Activated naive CD8-positive, alpha-beta T cell treated with anti-CD3 and anti-CD28 coated beads, Interleukin-2, amount 50 U/mL, for 24 hours (primary cell): ENCODE measurements around the gene MEMO1.
"Not testable (repeated sequence)": the region's sequence is repeated elsewhere in the genome, so short reads cannot be mapped to it uniquely, and the experiment has no call there.

ENCODE experiments used
- ATAC-seq: fragments of 150-1000 bp; cut with Tn5 transposase; one replicate; pipeline ENCODE4 v1.10.0; 2021
- DNase-seq: peaks from one replicate; pipeline ENCODE4 v3.0.0; 2021
- H3K27ac Mint-ChIP-seq: one replicate; pipeline ENCODE4 v1.8.0; 2021; ENCODE audit warnings: mild to moderate bottlenecking, mixed read lengths
- H3K27me3 Mint-ChIP-seq: one replicate; pipeline ENCODE4 v1.8.0; 2021; ENCODE audit warnings: mixed read lengths
- H3K36me3 Mint-ChIP-seq: one replicate; pipeline ENCODE4 v1.8.0; 2021; ENCODE audit warnings: low read depth, mixed read lengths
- H3K4me1 Mint-ChIP-seq: one replicate; pipeline ENCODE4 v1.8.0; 2021; ENCODE audit warnings: mixed read lengths
- H3K4me3 Mint-ChIP-seq: one replicate; pipeline ENCODE4 v1.8.0; 2021; ENCODE audit warnings: mild to moderate bottlenecking, moderate library complexity, mixed read lengths
- H3K9me3 Mint-ChIP-seq: one replicate; pipeline ENCODE4 v1.8.0; 2021; ENCODE audit warnings: mixed read lengths

MEMO1 gene

DNA sequence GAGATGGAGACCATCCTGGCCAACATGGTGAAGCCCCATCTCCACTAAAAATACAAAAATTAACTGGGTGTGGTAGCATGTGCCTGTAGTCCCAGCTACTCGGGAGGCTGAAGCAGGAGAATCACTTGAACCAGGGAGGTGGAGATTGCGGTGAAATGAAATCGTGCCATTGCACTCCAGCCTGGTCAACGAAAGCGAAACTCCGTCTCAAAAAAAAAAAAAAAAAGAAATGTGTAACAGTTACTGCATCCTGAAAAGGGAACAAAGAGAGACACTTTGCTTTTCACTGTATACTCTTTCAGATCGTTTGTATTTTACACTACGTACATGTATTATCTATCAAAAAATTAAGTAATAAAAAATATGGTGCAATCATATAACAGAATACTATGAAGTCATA is 53.9 kb downstream of the MEMO1 start:
- H3K27me3 Mint-ChIP-seq, H3K9me3 Mint-ChIP-seq, H3K4me3 Mint-ChIP-seq, ATAC-seq, DNase-seq, H3K36me3 Mint-ChIP-seq, H3K27ac Mint-ChIP-seq: not testable (repeated sequence)
- peaks cover 53% of the 10 kb centered on the region for H3K4me1 Mint-ChIP-seq

DNA sequence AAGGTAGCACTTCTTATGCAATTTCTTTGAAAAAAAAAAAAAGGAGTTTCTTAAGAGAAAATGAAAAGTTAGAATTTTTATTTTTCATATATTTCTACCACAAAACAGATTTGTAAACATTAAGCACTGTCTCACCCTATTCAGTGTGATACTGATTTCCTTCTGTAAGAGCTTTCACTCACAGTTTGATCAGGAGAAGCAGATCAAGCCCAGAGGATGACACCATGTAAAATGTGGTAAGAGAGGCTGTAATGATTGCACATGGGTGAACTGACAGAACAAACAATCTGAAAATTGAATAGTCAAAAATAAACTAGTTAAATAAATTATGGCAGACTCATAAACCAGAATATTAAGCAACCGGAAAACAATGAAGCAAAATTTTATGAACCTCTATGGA is 54.5 kb downstream of the MEMO1 start:
- Mint-ChIP-seq H3K36me3 (peaks cover 5% of the 10 kb centered on the region), H3K27me3 (no peaks in the 10 kb centered on the region), H3K4me3 (no peak overlapping the region), H3K27ac (no peak overlapping the region), H3K9me3 (no peaks in the 10 kb centered on the region), H3K4me1 (peaks cover 53% of the 10 kb centered on the region)
- DNase-seq (no peak), ATAC-seq (no peak)

DNA sequence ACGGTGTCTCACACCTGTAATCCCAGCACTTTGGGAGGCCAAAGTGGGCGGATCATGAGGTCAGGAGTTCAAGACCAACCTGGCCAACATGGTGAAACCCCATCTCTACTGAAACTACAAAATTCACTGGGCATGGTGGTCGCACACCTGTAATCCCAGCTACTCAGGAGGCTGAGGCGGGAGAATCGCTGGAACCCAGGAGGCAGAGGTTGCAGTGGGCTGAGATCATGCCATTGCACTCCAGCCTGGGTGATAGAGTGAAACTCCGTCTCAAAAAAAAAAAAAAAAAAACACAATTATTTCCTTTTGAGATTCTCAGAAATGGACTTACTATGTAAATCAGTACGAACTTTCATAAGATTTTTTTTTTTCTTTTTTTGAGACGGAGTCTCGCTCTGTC is 57.7 kb downstream of the MEMO1 start:
- not testable (repeated sequence) for H3K4me3 Mint-ChIP-seq, H3K9me3 Mint-ChIP-seq, ATAC-seq, DNase-seq, H3K27me3 Mint-ChIP-seq, H3K27ac Mint-ChIP-seq
- H3K36me3 Mint-ChIP-seq: peaks cover 12% of the 10 kb centered on the region
- H3K4me1 Mint-ChIP-seq: peaks cover 39% of the 10 kb centered on the region

DNA sequence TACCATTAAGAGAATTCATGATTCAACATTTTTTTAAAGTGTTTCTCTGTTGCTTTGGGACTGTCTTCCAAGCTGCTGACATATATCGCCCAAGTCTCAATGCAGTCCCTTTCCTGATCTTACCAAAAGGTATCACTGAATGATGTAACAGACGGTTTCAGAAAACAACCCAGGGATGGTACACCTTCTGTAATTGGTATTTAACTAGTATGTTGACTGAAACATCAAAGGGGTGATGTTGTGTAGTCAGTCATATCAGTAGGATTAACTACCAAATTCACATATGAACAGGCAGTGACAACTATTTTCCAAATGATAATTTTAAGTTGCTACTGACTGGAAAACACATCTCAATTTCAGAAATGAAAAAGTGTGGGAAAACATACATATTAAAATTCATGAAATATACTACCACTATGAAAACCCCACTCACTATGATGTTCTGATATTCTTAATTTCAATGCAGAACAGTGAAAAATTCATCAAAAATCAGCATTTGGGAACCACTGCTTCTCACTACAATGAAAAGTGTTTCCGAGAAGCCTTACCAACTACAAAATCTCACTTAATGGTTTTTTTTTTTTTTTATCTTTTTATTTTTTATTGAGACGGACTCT is 59.8 kb downstream of the MEMO1 start:
- Mint-ChIP-seq H3K36me3 (peaks cover 10% of the 10 kb centered on the region), H3K4me1 (peaks cover 37% of the 10 kb centered on the region), H3K4me3 (no peak overlapping the region), H3K9me3 (no peaks in the 10 kb centered on the region), H3K27ac (peak overlapping the region; percentile 21), H3K27me3 (no peaks in the 10 kb centered on the region)
- ATAC-seq: peak; percentile 84
- no peak for DNase-seq

DNA sequence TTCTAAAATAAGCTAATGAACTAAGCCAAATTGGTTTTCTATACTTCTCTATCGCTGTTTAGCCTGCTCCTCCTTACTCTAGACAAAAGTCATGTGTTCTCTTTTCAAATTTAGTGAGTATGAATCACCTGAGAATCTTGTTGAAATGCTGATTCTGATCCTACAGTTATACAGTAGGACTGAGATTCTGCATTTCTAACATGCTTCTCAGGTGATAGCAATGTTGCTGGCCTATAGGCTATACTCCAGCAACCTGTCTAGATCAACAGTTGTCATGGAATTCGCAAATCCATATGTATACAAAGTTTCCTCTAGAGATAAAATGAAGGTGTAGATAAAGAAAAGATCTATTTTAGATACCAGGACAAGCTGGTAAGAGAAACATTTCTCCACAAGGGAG is 62.9 kb downstream of the MEMO1 start:
- Mint-ChIP-seq H3K36me3 (peaks cover 14% of the 10 kb centered on the region), H3K27me3 (no peaks in the 10 kb centered on the region), H3K27ac (no peak overlapping the region), H3K9me3 (no peaks in the 10 kb centered on the region), H3K4me1 (peaks cover 56% of the 10 kb centered on the region), H3K4me3 (no peak overlapping the region)
- DNase-seq (no peak), ATAC-seq (no peak)

DNA sequence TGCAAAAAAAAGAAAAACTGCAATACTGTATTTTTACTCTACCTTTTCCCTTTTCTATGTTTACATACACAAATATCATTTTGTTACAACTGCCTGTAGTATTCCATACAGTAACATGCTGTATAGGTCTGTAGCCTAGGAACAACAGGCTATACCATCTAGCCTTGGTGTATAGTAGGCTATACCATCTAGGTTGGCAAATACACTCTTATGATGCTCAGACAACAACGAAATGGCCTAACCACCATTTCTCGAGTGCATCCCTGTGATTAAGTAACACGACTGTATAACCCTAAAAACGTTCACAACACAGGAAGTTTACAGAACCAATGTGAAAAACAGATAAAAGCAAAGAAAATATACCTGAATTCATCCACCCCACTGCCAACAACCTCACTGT is 64.0 kb downstream of the MEMO1 start:
- H3K36me3 Mint-ChIP-seq: peaks cover 18% of the 10 kb centered on the region
- H3K4me3 Mint-ChIP-seq: no peak overlapping the region
- DNase-seq: no peak
- peaks cover 56% of the 10 kb centered on the region for H3K4me1 Mint-ChIP-seq
- H3K27ac Mint-ChIP-seq: no peak overlapping the region
- H3K27me3 Mint-ChIP-seq: no peaks in the 10 kb centered on the region
- H3K9me3 Mint-ChIP-seq: no peaks in the 10 kb centered on the region
- ATAC-seq: no peak

DNA sequence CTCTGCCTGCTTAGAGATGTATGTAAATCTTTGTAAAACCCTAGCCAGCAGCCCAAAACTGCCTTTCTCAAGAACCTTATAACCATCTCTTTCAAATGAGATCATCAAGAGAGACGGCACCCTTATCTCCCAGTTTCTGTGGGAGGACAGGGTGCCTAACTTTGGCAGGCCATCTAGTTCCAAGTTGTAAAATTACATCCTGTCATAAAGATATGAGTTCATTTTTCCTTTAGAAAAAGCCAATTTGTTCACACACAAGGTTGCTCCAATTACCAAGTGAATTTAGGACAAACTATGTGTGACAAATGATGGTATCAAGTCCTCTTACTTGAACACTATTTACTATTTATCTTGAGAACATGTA is 65.3 kb downstream of the MEMO1 start:
- peaks cover 46% of the 10 kb centered on the region for H3K4me1 Mint-ChIP-seq
- no peak overlapping the region for H3K4me3 Mint-ChIP-seq
- DNase-seq (no peak), ATAC-seq (peak; percentile 24)
- peak overlapping the region; percentile 57 for H3K27ac Mint-ChIP-seq
- no peaks in the 10 kb centered on the region for H3K9me3 Mint-ChIP-seq
- H3K27me3 Mint-ChIP-seq: no peaks in the 10 kb centered on the region
- peaks cover 14% of the 10 kb centered on the region for H3K36me3 Mint-ChIP-seq

DNA sequence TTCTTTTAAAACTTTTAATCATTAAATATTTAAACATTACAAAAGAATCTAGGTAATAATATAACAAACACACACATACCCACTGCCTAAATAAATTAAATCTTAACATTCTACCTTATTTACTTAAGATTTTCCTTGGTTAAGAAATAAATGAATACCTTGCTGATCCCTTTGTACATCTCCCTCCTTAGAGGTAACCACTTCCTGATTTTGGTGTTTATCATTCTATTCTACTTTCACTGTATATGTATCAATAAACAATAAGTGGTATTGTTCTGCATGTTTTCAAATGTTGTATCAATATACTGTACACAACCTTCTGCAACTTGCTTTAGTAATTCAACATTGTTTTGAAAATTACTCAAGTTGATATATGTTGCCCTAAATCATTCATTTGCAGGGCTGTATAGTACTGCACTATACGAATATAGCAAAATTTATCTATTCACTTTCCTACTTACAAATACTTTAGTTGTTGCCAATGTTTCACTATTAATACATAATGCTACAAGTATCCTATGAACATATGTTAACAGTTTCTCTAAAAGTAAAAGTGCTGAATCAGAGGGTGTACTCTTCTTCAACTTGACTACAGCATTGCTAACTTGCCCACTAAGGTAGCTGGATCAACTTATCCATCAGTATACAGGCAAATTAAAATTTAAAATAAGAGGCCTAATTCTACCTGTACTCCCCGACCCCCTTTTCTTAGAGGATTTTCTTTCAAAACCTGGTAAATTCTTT is 65.8 kb downstream of the MEMO1 start:
- H3K27ac Mint-ChIP-seq: peak overlapping the region; percentile 57
- DNase-seq: no peak
- H3K36me3 Mint-ChIP-seq: peaks cover 14% of the 10 kb centered on the region
- H3K9me3 Mint-ChIP-seq: no peaks in the 10 kb centered on the region
- peaks cover 46% of the 10 kb centered on the region for H3K4me1 Mint-ChIP-seq
- ATAC-seq: no peak
- H3K4me3 Mint-ChIP-seq: no peak overlapping the region
- H3K27me3 Mint-ChIP-seq: no peaks in the 10 kb centered on the region

DNA sequence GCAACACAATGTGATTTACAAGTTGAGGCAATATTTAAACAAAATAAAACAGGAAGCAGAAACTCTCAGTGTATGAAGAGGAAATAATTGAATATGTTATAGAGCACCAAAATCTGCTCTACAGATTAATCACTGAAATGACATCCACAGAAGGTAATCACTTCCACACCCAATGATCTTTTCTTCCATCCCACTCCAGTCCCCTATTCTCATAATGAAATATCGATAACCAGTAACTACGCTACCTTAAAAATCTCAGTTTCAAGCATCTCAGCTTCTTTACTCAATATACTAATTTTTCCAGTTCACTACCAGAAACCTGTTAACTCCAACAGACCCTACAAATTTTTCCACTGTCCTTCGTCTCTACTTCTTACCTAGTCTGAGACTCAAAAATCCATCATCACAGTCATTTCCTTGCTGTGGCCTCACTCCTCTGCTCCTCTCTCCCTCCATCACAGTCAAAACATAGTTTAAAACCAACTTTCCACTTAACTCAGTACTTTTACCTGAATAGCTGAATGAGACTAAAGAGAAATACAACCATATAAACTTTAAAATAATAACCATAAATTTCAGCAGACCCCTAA is 67.1 kb downstream of the MEMO1 start:
- no peak for ATAC-seq
- DNase-seq: no peak
- peak overlapping the region; percentile 9 for H3K27ac Mint-ChIP-seq
- peaks cover 11% of the 10 kb centered on the region for H3K36me3 Mint-ChIP-seq
- H3K9me3 Mint-ChIP-seq: no peaks in the 10 kb centered on the region
- H3K4me1 Mint-ChIP-seq: peaks cover 43% of the 10 kb centered on the region
- no peak overlapping the region for H3K4me3 Mint-ChIP-seq
- H3K27me3 Mint-ChIP-seq: no peaks in the 10 kb centered on the region

DNA sequence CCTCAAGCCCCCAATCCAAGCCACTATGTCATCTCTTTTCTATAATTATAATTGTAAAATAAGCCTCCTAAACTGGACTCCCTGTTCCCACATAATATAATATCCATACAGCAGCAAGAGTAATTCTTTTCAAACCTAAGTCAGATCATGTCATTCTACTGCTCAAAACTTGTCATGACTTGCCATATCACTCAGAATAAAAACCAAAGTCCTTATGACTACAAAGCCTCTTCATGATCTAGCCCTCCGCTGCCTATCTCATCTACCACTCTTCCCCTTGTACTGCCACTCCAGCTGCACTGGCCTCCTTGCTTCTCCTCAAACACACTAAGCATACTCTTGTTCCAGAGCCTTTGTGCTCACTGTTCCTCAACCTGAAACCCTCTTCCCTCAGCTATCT is 69.9 kb downstream of the MEMO1 start:
- DNase-seq (no peak), ATAC-seq (no peak)
- H3K27ac Mint-ChIP-seq: no peak overlapping the region
- no peaks in the 10 kb centered on the region for H3K27me3 Mint-ChIP-seq
- H3K4me3 Mint-ChIP-seq: no peak overlapping the region
- H3K4me1 Mint-ChIP-seq: peaks cover 32% of the 10 kb centered on the region
- H3K36me3 Mint-ChIP-seq: peaks cover 13% of the 10 kb centered on the region
- H3K9me3 Mint-ChIP-seq: no peaks in the 10 kb centered on the region

DNA sequence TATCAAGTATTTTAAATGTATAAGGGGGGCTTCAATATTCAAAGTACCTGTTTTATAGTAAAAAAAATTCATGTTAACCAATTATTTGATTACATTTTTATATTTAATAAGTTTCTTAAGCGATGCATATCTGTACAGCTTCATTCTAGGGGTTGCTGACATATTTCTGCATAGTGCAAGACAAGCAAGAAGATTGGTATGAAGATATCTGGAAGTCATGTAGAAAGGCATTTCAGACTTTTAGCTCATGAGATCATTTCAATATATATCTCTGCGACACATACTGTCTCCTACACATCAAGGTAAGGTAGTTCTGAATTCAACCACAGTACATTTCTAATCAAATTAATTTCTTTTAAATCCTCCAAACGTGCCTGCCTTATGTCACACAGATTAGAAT is 73.1 kb downstream of the MEMO1 start:
- DNase-seq: no peak
- Mint-ChIP-seq H3K4me3 (no peak overlapping the region), H3K36me3 (peaks cover 5% of the 10 kb centered on the region), H3K4me1 (peaks cover 7% of the 10 kb centered on the region), H3K9me3 (no peaks in the 10 kb centered on the region), H3K27me3 (no peaks in the 10 kb centered on the region), H3K27ac (no peak overlapping the region)
- ATAC-seq: no peak

DNA sequence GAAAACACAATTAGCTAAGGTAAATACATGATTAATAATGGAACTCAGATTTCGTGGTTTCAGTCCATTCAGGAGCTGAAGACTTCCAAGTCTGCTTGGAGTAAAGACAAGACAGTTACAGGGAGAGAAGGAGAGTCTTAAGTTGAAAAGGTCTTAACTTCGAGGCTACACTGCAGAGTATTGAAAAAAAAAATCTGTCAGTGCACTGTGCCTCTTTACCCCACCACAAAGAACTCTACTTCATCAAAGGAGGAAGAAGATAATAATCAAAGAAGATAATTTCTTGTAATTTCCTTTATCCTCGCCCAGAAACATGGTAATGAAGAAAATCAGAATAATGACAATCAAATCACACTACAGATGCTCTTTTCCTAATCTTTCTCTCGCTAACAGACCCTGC is 75.4 kb downstream of the MEMO1 start:
- DNase-seq: no peak
- Mint-ChIP-seq H3K27me3 (no peaks in the 10 kb centered on the region), H3K9me3 (no peaks in the 10 kb centered on the region), H3K27ac (no peak overlapping the region), H3K36me3 (peaks cover 11% of the 10 kb centered on the region), H3K4me3 (no peak overlapping the region), H3K4me1 (peaks cover 9% of the 10 kb centered on the region)
- no peak for ATAC-seq

DNA sequence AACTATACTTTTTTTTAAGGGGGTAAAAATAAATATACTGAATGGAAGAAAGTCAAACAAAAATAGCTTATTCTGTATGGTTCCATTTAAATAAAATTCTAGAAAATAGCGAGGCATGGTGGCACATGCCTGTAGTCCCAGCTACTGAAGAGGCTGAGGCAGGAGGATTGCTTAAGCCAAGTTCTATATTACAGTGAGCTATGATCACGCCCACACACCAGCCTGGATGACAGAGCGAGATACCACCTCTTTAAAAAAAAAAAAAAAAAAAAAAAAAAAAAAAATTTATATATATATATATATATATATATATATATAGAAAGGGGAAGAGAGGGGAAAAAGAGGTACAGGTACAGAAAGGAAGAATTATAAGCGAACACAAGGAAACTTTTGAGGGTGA is 77.7 kb downstream of the MEMO1 start:
- peaks cover 9% of the 10 kb centered on the region for H3K4me1 Mint-ChIP-seq
- no peak overlapping the region for H3K4me3 Mint-ChIP-seq
- DNase-seq (no peak), ATAC-seq (no peak)
- H3K27ac Mint-ChIP-seq: no peak overlapping the region
- H3K9me3 Mint-ChIP-seq: no peaks in the 10 kb centered on the region
- H3K27me3 Mint-ChIP-seq: no peaks in the 10 kb centered on the region
- H3K36me3 Mint-ChIP-seq: peaks cover 13% of the 10 kb centered on the region

DNA sequence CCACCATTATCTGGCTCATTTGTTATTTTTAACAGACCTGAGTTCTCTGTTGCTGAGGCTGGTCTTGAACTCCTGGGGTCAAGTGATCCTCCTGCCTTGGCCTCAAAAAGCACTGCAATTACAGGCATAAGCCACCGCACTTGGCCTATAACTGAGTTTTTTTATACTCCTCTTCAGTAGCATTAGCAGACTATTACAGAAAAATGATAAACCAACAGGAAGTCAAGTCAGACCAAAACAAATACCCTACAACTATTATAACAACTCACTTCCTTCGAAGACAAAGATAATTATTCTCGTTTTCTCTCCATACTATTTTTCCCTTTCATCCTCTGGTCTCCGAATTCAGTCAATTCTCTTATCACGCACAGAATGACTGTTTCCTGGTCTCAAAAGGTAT is 78.2 kb downstream of the MEMO1 start:
- no peak for DNase-seq
- no peak for ATAC-seq
- H3K4me3 Mint-ChIP-seq: no peak overlapping the region
- peaks cover 9% of the 10 kb centered on the region for H3K4me1 Mint-ChIP-seq
- no peak overlapping the region for H3K27ac Mint-ChIP-seq
- peaks cover 11% of the 10 kb centered on the region for H3K36me3 Mint-ChIP-seq
- H3K9me3 Mint-ChIP-seq: no peaks in the 10 kb centered on the region
- H3K27me3 Mint-ChIP-seq: no peaks in the 10 kb centered on the region

DNA sequence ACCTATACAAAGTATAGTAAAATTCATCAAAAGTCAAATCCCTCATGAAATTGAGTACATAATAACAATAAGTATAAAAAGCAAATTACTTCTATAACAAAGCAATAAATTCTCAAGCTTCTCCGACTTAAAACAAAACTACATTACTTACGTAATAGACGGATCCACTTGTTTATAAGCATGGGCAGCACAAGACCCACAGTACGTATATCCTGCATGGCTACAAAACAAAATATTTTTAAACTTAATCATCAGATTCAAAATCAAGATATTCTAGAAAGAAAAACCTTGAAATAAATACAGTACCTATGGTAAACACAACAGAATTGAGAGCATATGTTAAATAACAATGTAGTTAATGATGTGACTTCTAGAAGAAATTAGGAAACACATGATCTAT is 78.9 kb downstream of the MEMO1 start:
- ATAC-seq: no peak
- no peak for DNase-seq
- peaks cover 13% of the 10 kb centered on the region for H3K36me3 Mint-ChIP-seq
- H3K4me3 Mint-ChIP-seq: no peak overlapping the region
- peaks cover 9% of the 10 kb centered on the region for H3K4me1 Mint-ChIP-seq
- H3K9me3 Mint-ChIP-seq: no peaks in the 10 kb centered on the region
- no peaks in the 10 kb centered on the region for H3K27me3 Mint-ChIP-seq
- H3K27ac Mint-ChIP-seq: no peak overlapping the region
